NK-92 treated with Interleukin-12 subunit alpha and Interleukin-12 subunit beta, amount 100 ng/mL, for 24 hours (cell line): ENCODE measurements around the gene MYO1E.
A peak's percentile ranks its signal among the peaks of the same experiment; 100 is the strongest.

Experiments used
- DNase-seq: peaks from one replicate; lab custom pipeline; 2025; lab: John Stamatoyannopoulos, UW

The MYO1E gene

DNA sequence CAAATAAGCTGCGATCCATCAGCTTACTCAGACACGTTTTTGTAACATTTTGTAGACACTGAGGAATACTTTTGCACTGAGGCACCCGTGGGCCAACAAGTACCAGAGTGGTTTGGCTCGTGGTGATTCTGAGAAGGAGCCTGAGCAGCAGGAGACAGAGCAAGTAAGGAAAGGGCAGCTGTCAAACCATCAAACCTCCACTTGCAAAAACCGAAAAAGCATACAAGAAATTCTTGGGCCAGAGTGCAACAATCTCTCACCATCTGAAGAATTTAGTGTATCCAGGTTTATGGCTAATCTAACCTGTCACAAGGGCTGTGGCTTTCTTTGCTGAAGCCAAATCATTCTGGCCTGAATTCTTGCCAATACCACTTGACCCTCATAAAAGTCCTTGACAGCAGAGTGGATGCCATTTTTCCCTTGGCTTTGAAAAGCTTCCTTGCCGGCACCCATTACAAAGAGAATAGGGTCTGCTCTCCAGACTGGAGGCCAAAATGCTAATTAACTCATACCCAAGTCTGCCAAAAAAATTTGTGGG, 56.7 kb downstream of the MYO1E start:
- DNase-seq = peak; percentile 23

DNA sequence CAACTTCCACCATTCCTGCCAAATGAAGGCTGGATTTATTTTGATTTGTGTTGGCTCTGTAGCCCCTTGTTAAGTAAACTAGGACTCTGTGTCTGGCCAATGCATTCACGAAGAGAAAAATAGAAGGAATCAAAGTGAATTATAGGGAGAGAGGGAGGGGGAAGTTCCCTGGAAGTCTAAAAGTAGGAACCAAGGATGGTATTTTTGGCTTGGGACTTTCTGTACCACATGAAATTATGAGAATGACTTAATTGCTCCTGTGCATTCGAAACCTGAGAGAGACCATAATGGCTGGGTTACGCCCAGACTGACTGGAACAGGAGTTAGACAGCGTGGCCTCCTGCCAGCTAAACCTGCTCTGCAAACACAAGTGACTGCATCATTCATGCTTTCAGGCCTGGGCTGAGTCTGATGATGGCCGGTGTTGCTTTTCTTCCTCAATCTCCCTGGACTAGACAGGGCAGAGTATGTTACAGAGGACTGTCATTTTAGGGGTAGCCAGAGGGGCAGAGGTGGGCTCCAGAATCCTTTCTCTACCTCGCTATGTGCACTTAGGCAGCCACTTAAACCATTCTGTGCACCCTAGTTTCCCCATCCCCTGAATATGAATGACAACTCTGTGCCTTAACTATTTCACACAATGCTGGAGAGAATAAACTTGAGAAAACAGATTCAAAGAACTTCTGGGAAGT, 58.9 kb downstream of the MYO1E start:
- no peak for DNase-seq

- DNase-seq = no peak
Measured at GRCh38 chr15:59312205-59312604, 60.5 kb downstream of the MYO1E start.

GRCh38 chr15:59311195-59311594, 61.5 kb downstream of the MYO1E start:
- DNase-seq = no peak

- DNase-seq = no peak
Measured at GRCh38 chr15:59309405-59309804, 63.3 kb downstream of the MYO1E start.

- DNase-seq = no peak
Measured at GRCh38 chr15:59307165-59307537, 65.5 kb downstream of the MYO1E start.

GRCh38 chr15:59306520-59307164, 66.0 kb downstream of the MYO1E start:
- DNase-seq = no peak

DNA sequence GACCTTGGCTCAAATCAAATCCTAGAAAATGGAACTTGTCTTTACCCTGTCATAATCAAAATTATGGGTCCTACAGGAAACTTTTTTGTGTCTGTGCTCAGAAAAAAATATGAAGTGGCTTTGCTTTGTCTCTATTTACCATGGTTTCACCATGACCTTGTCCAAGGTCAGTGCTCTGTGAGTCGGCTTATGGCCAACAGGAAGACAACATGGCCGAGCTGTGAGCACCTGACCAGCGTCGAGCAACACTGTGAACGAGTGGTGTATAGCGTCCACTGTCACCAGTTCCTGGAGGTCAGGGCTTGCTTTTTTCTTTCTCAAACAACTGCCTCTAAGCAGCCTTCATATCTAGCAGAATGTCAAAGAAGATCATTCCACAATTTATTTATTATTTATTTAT, 67.9 kb downstream of the MYO1E start:
- DNase-seq = no peak

DNA sequence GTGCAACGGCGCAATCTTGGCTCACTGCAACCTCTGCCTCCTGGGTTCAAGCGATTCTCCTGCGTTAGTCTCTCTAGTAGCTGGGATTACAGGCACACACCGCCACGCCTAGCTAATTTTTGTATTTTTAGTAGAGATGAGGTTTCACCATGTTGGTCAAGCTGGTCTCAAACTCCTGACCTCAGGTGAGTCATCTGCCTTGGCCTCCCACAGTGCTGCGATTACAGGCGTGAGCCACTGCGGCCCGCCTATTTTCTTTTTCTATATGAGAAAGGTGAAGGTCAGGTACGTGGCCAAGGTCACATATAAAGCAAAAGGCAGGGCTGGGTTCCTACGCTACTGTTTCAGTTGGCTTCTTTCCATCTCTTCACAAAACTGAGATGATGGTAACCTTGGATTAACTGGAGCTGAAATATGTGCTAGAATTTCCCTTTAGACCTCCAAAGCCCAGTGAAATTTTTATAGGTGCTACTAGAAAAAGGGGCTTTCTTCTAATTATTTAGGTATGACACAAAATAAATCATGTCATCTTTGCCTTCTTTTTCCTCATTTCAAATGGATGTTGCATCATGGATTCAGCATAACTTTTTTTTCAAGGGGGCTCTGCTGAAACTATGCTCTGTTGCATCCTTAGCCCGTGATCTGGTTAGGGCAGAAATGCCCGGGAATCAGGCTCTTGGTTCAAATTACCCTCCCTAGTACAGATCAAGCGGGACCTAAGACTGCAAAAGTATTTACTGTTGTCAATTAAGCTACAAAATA, 68.5 kb downstream of the MYO1E start:
- peak; percentile 51 for DNase-seq

GRCh38 chr15:59303633-59304032, 69.0 kb downstream of the MYO1E start:
- DNase-seq = no peak

DNA sequence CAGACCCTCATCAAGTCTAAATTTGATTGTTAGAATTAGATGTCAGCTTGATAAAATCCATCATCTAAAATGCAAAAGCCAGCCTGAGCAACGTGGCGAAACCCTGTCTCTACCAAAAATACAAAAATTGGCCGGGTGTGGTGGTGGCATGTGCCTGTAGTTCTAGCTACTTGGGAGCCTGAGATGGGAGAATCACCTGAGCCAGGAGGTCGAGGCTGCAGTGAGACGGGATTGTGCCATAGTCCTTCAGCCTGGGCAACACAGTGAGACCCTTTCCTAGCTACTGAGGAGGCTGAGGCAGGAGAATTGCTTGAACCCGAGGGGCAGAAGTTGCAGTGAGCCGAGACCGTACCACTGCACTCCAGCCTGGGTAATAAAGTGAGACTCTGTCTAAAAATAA, 69.5 kb downstream of the MYO1E start:
- no peak for DNase-seq

GRCh38 chr15:59301527-59301926, 71.1 kb downstream of the MYO1E start:
- no peak for DNase-seq

GRCh38 chr15:59300618-59301139, 72.0 kb downstream of the MYO1E start:
- no peak for DNase-seq

DNA sequence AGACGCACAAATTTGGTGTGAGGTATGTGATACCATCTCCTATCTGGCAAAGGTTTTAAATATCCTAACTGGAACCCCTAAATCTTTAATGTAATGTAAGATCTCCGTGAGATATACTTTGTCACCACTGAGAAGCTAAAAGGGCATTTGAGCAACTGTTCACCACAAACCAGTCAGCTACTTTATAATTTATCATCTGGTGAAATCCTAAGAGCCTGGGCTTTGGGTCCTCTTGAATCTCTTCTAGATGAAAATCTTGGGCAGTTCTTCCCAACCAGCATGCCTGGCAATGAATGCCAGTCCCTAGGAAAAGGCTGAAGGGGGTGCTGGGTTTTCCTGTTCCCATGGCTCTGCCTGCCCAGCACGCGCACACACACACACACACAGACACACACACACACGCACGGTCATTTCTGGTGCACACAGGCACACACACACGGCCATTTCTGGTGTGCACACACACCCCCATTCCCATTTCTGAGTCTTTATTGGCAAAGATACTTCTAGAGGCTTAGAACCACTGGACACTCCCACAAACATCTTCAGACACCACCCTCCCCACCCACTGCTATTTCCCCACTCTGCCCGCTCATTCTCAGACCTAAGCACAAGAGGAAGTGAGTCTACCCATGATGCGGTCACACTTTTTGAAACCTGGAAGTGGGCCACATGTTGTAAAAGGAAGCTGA, 72.6 kb downstream of the MYO1E start:
- peak; percentile 86 for DNase-seq

- no peak for DNase-seq
Measured at GRCh38 chr15:59298854-59299250, 73.8 kb downstream of the MYO1E start.

- no peak for DNase-seq
Measured at GRCh38 chr15:59298225-59298853, 74.3 kb downstream of the MYO1E start.

DNA sequence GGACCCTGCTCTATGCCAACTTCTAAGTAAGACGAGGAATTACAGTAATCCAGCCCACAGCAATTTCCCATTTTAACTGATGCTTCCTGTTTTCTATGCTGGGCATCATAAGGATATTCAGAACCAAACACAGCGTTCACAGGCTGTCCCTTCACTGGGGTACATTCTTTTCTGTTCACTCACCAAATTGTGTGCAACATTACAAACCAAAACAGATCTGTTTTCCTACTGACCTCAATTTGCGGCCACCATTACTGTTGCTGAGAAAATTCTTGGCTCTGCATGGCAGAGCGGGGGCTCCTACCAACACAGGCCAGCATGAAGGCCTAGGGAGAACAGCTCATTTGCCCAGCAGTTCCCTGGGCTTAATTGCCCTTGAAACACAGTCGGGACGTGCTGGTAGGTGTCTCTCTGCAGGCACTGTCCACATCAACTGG, 76.5 kb downstream of the MYO1E start:
- DNase-seq = no peak

DNA sequence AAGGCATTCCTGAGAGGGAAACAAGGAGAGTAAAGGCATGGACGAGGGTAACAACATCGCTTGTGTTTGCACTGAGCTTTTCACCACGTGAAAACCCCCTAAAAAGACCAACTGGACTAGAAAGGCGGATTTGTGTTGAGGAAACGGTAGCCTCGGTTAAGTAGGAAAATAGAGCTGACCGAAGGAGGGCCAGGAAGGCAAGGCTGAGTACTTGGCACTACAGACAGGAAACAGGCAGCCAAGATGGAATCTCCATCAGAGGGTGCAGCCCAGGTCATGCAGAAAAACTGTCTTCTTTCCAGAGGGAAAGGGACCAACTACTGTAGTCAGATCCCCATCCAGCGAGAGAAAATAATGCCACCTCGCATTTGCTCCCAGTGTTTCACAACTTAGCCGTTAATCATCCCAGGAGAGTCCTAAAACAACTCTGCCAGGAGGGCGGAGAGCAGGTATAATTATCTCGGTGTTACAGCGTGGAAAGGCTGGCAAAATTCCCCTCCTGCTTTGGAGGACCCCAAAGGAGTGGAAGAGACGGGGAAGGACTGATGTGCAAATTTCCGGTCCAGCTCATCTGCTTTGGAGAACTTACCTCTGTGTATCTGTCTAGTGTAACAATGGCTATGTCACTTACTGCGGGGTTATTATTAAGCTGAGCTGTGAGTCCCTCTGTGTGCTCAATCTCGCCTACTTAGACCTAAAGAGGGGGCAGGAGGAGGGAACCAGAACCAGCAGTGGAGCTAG, 77.2 kb downstream of the MYO1E start:
- no peak for DNase-seq

GRCh38 chr15:59294574-59295260, 78.0 kb downstream of the MYO1E start:
- DNase-seq = no peak

GRCh38 chr15:59292442-59293151, 80.1 kb downstream of the MYO1E start:
- no peak for DNase-seq
